Stimulated activated CD8-positive, alpha-beta memory T cell treated with anti-CD3 and anti-CD28 coated beads, Interleukin-7, amount 100 ng/mL, for 24 hours (primary cell): ENCODE measurements around the gene DNAAF6.

Experiments used
- DNase-seq: peaks from one replicate; pipeline ENCODE4 v3.0.0-alpha.2; 2020; ENCODE audit warnings: low read depth

DNAAF6 gene

DNA sequence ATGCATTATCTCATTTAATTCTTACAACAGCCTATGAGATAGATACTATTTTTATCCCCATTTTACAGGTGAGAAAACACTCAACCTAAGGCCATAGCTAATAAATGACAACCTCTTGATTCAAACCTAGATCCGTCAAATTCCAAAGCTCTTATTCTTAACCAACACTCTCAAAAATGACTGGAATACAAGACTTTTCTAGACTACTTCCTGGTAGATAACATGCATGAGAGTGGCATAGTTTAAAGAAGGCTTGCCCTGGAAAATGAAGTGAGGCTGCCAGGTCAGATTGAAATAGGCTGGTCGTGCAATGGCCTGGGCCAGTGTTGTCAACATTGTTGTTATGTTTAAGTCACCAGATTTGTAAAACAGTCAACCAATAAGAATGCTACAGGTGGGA lies 86.6 kb downstream of the DNAAF6 start:
- no peak for DNase-seq
